Parathyroid adenoma (tissue), 2 donors: Measurements from ENCODE around the gene ZNF200.
A peak's percentile ranks its signal among the peaks of the same experiment; 100 is the strongest.

Experiments
- H2AFZ ChIP-seq: fragments of 300-600 bp; sonication (generic); one replicate; pipeline ENCODE4 v1.7.0; 2017; ENCODE audit warnings: antibody characterized with exemption, mild to moderate bottlenecking
- H3K27ac ChIP-seq: fragments of 300-600 bp; sonication (generic); one replicate; pipeline ENCODE4 v1.7.0; 2017
- H3K27me3 ChIP-seq: fragments of 300-600 bp; sonication (generic); one replicate; pipeline ENCODE4 v1.7.0; 2017; ENCODE audit warnings: low read length; ENCODE audit not compliant: control insufficient read depth, insufficient read depth
- H3K36me3 ChIP-seq: fragments of 300-600 bp; sonication (generic); one replicate; pipeline ENCODE4 v1.7.0; 2017; ENCODE audit warnings: low read length; ENCODE audit not compliant: control insufficient read depth, insufficient read depth
- H3K4me1 ChIP-seq: fragments of 300-600 bp; sonication (generic); one replicate; pipeline ENCODE4 v1.7.0; 2017; ENCODE audit warnings: control low read depth
- H3K4me2 ChIP-seq: fragments of 300-600 bp; sonication (generic); one replicate; pipeline ENCODE4 v1.7.0; 2017; ENCODE audit warnings: low read length
- H3K4me3 ChIP-seq: fragments of 300-600 bp; sonication (generic); one replicate; pipeline ENCODE4 v1.7.0; 2017; ENCODE audit warnings: low read depth, low read length
- H3K79me2 ChIP-seq: fragments of 300-600 bp; sonication (generic); one replicate; pipeline ENCODE4 v1.7.0; 2017; ENCODE audit warnings: control low read depth
- H3K9ac ChIP-seq: fragments of 300-600 bp; sonication (generic); one replicate; pipeline ENCODE4 v1.7.0; 2017; ENCODE audit warnings: mild to moderate bottlenecking
- H3K9me3 ChIP-seq: fragments of 300-600 bp; sonication (generic); one replicate; pipeline ENCODE4 v1.7.0; 2017; ENCODE audit warnings: low read length; ENCODE audit not compliant: control insufficient read depth
- TF ChIP-seq, protein P1 (sequence below): fragments of 300-600 bp; sonication (generic); IDR thresholded peaks from one replicate; pipeline ENCODE4 v1.7.0; 2017; ENCODE audit warnings: antibody characterized with exemption, mild to moderate bottlenecking
- donor health status: primary hyperparathyroidism.

The ZNF200 gene

DNA sequence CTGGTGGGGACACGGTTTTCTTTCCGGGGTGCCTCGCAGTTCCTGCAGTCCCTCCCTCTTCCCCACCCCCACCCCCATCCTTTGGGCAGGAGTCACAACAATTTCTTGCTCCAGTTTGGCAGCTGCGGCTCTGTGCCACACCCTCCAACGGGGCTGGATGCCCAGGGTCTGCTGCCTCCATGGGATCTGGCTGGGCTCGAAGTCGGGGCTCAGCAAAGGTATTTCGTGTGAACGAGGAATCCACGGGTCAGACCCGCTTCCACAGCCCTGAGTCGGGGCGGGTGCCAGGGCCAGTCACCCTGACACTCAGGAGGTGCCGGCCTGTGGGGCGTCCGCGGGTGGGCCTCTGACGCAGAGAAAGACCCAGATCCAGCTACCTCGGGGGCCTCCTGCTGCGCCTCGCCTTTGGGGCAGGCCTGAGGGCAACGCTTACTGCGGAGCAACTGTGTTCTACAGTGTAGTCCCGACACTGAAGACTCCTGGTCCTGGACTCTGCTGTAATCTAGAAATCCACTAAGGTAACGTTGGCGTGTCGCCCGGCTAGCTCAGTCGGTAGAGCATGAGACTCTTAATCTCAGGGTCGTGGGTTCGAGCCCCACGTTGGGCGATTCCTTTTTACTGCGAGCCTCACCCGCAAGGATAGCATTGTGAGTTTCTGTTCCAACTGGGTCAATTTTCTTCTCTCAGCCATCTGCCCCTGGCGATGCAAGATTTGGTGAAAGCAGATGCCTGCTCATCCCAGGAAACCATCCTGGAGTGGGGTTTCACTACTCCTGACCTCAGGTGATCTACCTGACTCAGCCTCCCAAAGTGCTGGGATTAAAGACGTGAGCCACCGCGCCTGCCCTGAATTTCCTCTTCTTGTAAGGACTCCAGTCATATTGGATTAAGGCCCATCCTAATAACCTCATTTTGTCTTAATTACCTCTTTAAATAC is 59.5 kb downstream of the ZNF200 start:
- no peaks in the 10 kb centered on the region for H3K9me3 ChIP-seq
- H3K27ac ChIP-seq = no peak overlapping the region
- no peaks in the 10 kb centered on the region for H3K79me2 ChIP-seq
- TF ChIP-seq, protein P1, sequence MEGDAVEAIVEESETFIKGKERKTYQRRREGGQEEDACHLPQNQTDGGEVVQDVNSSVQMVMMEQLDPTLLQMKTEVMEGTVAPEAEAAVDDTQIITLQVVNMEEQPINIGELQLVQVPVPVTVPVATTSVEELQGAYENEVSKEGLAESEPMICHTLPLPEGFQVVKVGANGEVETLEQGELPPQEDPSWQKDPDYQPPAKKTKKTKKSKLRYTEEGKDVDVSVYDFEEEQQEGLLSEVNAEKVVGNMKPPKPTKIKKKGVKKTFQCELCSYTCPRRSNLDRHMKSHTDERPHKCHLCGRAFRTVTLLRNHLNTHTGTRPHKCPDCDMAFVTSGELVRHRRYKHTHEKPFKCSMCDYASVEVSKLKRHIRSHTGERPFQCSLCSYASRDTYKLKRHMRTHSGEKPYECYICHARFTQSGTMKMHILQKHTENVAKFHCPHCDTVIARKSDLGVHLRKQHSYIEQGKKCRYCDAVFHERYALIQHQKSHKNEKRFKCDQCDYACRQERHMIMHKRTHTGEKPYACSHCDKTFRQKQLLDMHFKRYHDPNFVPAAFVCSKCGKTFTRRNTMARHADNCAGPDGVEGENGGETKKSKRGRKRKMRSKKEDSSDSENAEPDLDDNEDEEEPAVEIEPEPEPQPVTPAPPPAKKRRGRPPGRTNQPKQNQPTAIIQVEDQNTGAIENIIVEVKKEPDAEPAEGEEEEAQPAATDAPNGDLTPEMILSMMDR = no peak
- no peaks in the 10 kb centered on the region for H3K27me3 ChIP-seq
- no peak overlapping the region for H3K4me2 ChIP-seq
- H3K36me3 ChIP-seq = no peaks in the 10 kb centered on the region
- H3K4me3 ChIP-seq = no peak overlapping the region
- H3K4me1 ChIP-seq = no peaks in the 10 kb centered on the region
- no peak overlapping the region for H2AFZ ChIP-seq
- H3K9ac ChIP-seq = no peak overlapping the region

DNA sequence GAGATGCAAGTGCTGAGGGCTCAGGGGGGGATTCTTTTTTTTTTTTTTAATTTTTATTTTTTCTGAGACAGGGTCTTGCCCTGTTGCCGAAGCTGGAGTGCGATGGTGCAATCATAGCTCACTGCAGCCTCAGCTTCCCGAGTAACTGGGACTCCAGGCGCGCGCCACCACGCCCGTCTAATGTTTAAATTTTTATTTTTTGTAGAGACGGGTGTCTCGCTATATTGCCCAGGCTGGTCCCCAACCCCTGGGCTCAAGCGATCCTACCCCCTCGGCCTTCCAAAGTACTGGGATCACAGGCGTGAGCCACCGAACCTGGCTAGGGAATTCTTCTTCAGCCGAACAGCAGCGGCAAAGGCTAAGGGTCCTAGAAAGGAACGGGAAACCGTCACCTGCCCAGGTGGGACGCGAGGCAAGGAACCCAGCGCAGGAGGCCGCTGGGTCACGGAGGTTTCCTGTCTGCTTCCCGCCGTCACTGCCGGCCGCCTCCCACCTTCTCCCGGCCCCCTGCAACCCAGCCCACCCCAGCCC is 60.3 kb downstream of the ZNF200 start:
- Histone ChIP-seq H3K27me3 (no peaks in the 10 kb centered on the region), H3K4me3 (no peak overlapping the region), H3K36me3 (no peaks in the 10 kb centered on the region), H3K79me2 (no peaks in the 10 kb centered on the region), H2AFZ (no peak overlapping the region), H3K27ac (no peak overlapping the region), H3K4me2 (no peak overlapping the region), H3K9me3 (no peaks in the 10 kb centered on the region), H3K9ac (no peak overlapping the region), H3K4me1 (no peaks in the 10 kb centered on the region)
- TF ChIP-seq, protein P1 = no peak

DNA sequence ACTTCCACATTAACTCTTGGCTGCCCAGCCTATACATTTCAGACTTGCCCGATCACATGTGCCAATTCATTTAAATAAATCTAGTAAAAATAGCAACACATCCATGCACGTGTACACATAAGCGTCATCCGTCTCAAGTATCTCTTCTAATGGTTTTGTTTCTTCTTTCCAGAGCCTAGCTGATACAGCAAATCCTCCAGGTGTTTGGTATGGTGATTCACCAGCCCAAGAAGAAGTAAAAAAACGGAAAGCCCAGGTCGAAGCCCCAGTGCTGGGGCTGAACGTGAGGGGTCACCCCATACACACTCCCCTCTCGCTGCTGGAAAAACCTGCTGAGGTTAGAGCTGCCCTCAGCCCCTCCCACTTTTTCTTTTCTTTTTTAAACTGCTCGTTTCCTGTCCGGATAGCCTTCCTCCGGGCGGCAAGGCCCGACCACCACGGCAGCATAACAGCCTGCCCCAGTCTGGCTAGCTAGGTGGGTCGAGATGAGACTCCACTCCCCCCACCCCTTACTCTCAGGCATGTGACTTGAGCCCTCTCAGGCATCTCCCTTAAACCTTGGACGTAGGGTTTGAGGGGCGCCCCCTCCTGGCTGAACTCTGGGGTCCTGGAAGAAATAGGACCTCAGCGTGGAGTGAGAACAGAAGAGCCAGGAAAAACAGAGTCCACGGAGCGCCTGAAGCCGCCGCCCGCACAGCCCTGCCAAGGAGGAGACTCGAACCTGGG is 60.9 kb downstream of the ZNF200 start:
- Histone ChIP-seq H2AFZ (no peak overlapping the region), H3K27me3 (no peaks in the 10 kb centered on the region), H3K36me3 (no peaks in the 10 kb centered on the region), H3K4me2 (peak overlapping the region; percentile 54), H3K4me1 (no peaks in the 10 kb centered on the region), H3K27ac (no peak overlapping the region), H3K4me3 (peak overlapping the region; percentile 32), H3K9me3 (no peaks in the 10 kb centered on the region), H3K79me2 (no peaks in the 10 kb centered on the region), H3K9ac (no peak overlapping the region)
- TF ChIP-seq, protein P1 = no peak
